ENCODE results near the gene TRAPPC11.

- TF ChIP-seq CTCF (IDR thresholded peaks at IDR 0.05; ENCODE audit: low read length) (no peak), EZH2 (IDR thresholded peaks at IDR 0.05; ENCODE audit: borderline replicate concordance, low read length) (no peak)
Observed at GRCh38 chr4:183666088-183666487, 7.0 kb downstream of the TRAPPC11 start.
